ENCODE measurements around the gene PAX9. TPM values are rescaled to one million over a fixed set of nuclear protein-coding genes. Genes with fewer than 3 reads are reported as not detected.

Gene PAX9
- total and polyA plus RNA-seq, 2 donors (not counting 1 experiment from before 2014, with no cell fraction given) = not detected

- no peaks in the 10 kb centered on the region for H3K79me2 ChIP-seq (ENCODE audit: control insufficient read depth, insufficient read depth, low read length)
- TF ChIP-seq CTCF (IDR thresholded peaks at IDR 0.05) (no peak), EZH2 (IDR thresholded peaks at IDR 0.05; ENCODE audit: borderline replicate concordance, insufficient read depth, low read depth, low read length, poor library complexity, severe bottlenecking) (no peak)
- H3K9me3 ChIP-seq (ENCODE audit: control extremely low read depth in 1 of 3, control insufficient read depth in 2 of 3, insufficient read depth in 1 of 3, low read length in 2 of 3) = no peaks in the 10 kb centered on the region
- no peak for DNase-seq
- Mint-ChIP-seq H3K27me3 (peaks cover 10% of the 10 kb centered on the region), H3K4me3 (no peak overlapping the region), H3K27ac (no peak overlapping the region), H3K9me3 (ENCODE audit: insufficient read depth) (no peaks in the 10 kb centered on the region), H3K4me1 (no peaks in the 10 kb centered on the region)
- no peak overlapping the region for H3K4me3 ChIP-seq (ENCODE audit: control extremely low read depth in 1 of 5, extremely low read depth in 1 of 5, insufficient read depth in 1 of 5, low read depth in 2 of 5, low read length in 4 of 5)
- ChIA-PET CTCF (no interaction called here), POLR2A (no interaction called here)
- no peaks in the 10 kb centered on the region for H3K27me3 ChIP-seq (replicated peaks in 1 of 4; ENCODE audit: control extremely low read depth in 1 of 4, control insufficient read depth in 3 of 4, insufficient read depth in 4 of 4, low read length in 3 of 4)
- H3K4me1 ChIP-seq (ENCODE audit: control insufficient read depth in 2 of 2, insufficient read depth in 2 of 2, low read length in 2 of 2) = no peaks in the 10 kb centered on the region
- H4K20me1 ChIP-seq (ENCODE audit: control insufficient read depth, insufficient read depth, low read length, poor library complexity, severe bottlenecking) = no peaks in the 10 kb centered on the region
- no peaks in the 10 kb centered on the region for H3K36me3 ChIP-seq (replicated peaks in 1 of 2; ENCODE audit: control extremely low read depth in 1 of 2, control insufficient read depth in 1 of 2, extremely low read depth in 1 of 2, insufficient read depth in 2 of 2, low read length in 1 of 2)
- no peak overlapping the region for H3K9ac ChIP-seq (ENCODE audit: low read length)
- 75% methylated on average over 4 of the region's 6 CpGs for WGBS (ENCODE audit: insufficient coverage)
- ATAC-seq (ENCODE audit: low read depth) = no peak
- intact Hi-C loops (cut with micrococcal nuclease) = no loop called here
- no peak overlapping the region for H3K4me2 ChIP-seq (replicated peaks; ENCODE audit: low read depth, low read length, poor library complexity, severe bottlenecking)
- no peak overlapping the region for H3K27ac ChIP-seq (ENCODE audit: low read length in 2 of 2)
- H2AFZ ChIP-seq (ENCODE audit: insufficient read depth, low read depth, low read length, poor library complexity, severe bottlenecking) = no peak overlapping the region
These were observed 13.9 kb downstream of the PAX9 start for GRCh38 chr14:36675581-36675980.

DNA sequence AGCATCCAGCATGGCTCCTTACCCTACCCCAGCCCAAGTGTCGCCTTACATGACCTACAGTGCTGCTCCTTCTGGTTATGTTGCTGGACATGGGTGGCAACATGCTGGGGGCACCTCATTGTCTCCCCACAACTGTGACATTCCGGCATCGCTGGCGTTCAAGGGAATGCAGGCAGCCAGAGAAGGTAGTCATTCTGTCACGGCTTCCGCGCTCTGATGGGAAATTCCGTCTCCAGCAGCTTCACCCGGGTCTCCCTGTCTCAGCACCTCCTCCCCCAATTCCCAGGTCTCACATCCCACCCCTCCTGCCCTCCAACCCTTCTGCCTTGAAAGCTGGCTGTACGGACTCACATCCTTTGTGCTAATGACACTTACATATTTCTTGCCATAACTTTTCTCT lies 14.6 kb downstream of the PAX9 start:
- Histone ChIP-seq H3K9ac (ENCODE audit: low read length) (no peak overlapping the region), H3K4me2 (replicated peaks; ENCODE audit: low read depth, low read length, poor library complexity, severe bottlenecking) (no peak overlapping the region), H3K4me3 (ENCODE audit: control extremely low read depth in 1 of 5, extremely low read depth in 1 of 5, insufficient read depth in 1 of 5, low read depth in 2 of 5, low read length in 4 of 5) (no peak overlapping the region), H4K20me1 (ENCODE audit: control insufficient read depth, insufficient read depth, low read length, poor library complexity, severe bottlenecking) (no peaks in the 10 kb centered on the region), H3K36me3 (replicated peaks in 1 of 2; ENCODE audit: control extremely low read depth in 1 of 2, control insufficient read depth in 1 of 2, extremely low read depth in 1 of 2, insufficient read depth in 2 of 2, low read length in 1 of 2) (no peaks in the 10 kb centered on the region), H3K79me2 (ENCODE audit: control insufficient read depth, insufficient read depth, low read length) (no peaks in the 10 kb centered on the region), H3K9me3 (ENCODE audit: control extremely low read depth in 1 of 3, control insufficient read depth in 2 of 3, insufficient read depth in 1 of 3, low read length in 2 of 3) (no peaks in the 10 kb centered on the region), H3K4me1 (ENCODE audit: control insufficient read depth in 2 of 2, insufficient read depth in 2 of 2, low read length in 2 of 2) (no peaks in the 10 kb centered on the region), H3K27me3 (replicated peaks in 1 of 4; ENCODE audit: control extremely low read depth in 1 of 4, control insufficient read depth in 3 of 4, insufficient read depth in 4 of 4, low read length in 3 of 4) (no peaks in the 10 kb centered on the region), H2AFZ (ENCODE audit: insufficient read depth, low read depth, low read length, poor library complexity, severe bottlenecking) (no peak overlapping the region), H3K27ac (ENCODE audit: low read length in 2 of 2) (no peak overlapping the region)
- Mint-ChIP-seq H3K4me1 (no peaks in the 10 kb centered on the region), H3K9me3 (ENCODE audit: insufficient read depth) (no peaks in the 10 kb centered on the region), H3K27ac (no peak overlapping the region), H3K27me3 (peaks cover 10% of the 10 kb centered on the region), H3K4me3 (no peak overlapping the region)
- ChIA-PET POLR2A (no interaction called here), CTCF (no interaction called here)
- WGBS (ENCODE audit: insufficient coverage) = 11% methylated on average over 9 of the region's 10 CpGs
- ATAC-seq (ENCODE audit: low read depth) (no peak), DNase-seq (no peak)
- intact Hi-C loops (cut with micrococcal nuclease) = no loop called here
- no peak for TF ChIP-seq CTCF (IDR thresholded peaks at IDR 0.05)
- no peak for TF ChIP-seq EZH2 (IDR thresholded peaks at IDR 0.05; ENCODE audit: borderline replicate concordance, insufficient read depth, low read depth, low read length, poor library complexity, severe bottlenecking)
